ENCODE results near the gene OR52J3. TPM values are rescaled to one million over a fixed set of nuclear protein-coding genes. Genes with fewer than 3 reads are reported as not detected.
"Not testable (repeated sequence)": the region's sequence is repeated elsewhere in the genome, so short reads cannot be mapped to it uniquely, and the experiment has no call there.

Gene OR52J3
- total and polyA plus RNA-seq, 4 donors: not detected

GRCh38 chr11:5040876-5041275 lies 5.5 kb upstream of the OR52J3 start:
- H3K4me3 ChIP-seq (ENCODE audit: low read length in 2 of 2): no peak overlapping the region
- no peak for DNase-seq
- WGBS, 2 donors: 51 to 60% methylated on average over 4 of the region's 4 CpGs
- no peak for ATAC-seq (ENCODE audit: low FRiP score)
- no peaks in the 10 kb centered on the region for H3K4me1 ChIP-seq (ENCODE audit: control insufficient read depth in 1 of 2, insufficient read depth in 2 of 2, low read length in 2 of 2)
- H3K36me3 ChIP-seq (ENCODE audit: control insufficient read depth in 1 of 2, insufficient read depth in 2 of 2, low read length in 1 of 2): no peaks in the 10 kb centered on the region
- H3K9me3 ChIP-seq (ENCODE audit: control insufficient read depth, low read length): no peaks in the 10 kb centered on the region
- intact Hi-C loops (cut with DNase I): no loop called here
- no peaks in the 10 kb centered on the region for H3K27me3 ChIP-seq (ENCODE audit: control insufficient read depth in 1 of 2, insufficient read depth in 2 of 2, low read length in 1 of 2)
- H3K27ac ChIP-seq (ENCODE audit: low read depth in 1 of 2, low read length in 2 of 2): no peak overlapping the region

GRCh38 chr11:5042091-5042490 lies 4.2 kb upstream of the OR52J3 start:
- peaks cover 0 to 3% of the 10 kb centered on the region in 2 donors for H3K27me3 ChIP-seq (ENCODE audit: control insufficient read depth in 1 of 2, insufficient read depth in 2 of 2, low read length in 1 of 2)
- intact Hi-C loops (cut with DNase I): no loop called here
- H3K36me3 ChIP-seq (ENCODE audit: control insufficient read depth in 1 of 2, insufficient read depth in 2 of 2, low read length in 1 of 2): no peaks in the 10 kb centered on the region
- WGBS, 2 donors: 64 to 88% methylated on average over 3 of the region's 3 CpGs
- no peak overlapping the region for H3K27ac ChIP-seq (ENCODE audit: low read depth in 1 of 2, low read length in 2 of 2)
- H3K9me3 ChIP-seq (ENCODE audit: control insufficient read depth, low read length): no peaks in the 10 kb centered on the region
- ATAC-seq (ENCODE audit: low FRiP score): no peak
- no peaks in the 10 kb centered on the region for H3K4me1 ChIP-seq (ENCODE audit: control insufficient read depth in 1 of 2, insufficient read depth in 2 of 2, low read length in 2 of 2)
- H3K4me3 ChIP-seq (ENCODE audit: low read length in 2 of 2): no peak overlapping the region
- no peak for DNase-seq

DNA sequence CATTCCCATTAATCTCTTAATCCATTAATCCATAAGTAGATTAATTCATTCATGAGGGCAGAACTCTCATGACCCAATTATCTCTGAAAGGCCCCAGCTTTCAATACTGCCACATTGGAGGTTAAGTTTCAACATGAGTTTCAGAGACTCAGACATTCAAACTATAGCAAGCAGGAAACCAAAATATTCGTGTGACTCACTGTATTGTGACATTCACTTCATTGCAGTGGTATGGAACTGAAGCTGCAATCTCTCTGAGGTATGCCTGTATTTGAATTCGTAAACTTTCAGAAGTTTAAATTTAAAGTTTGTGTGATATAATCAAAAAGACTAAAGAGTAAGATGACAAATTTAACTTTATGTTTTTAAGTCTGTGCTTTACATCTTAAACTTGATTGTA lies 2.9 kb upstream of the OR52J3 start:
- H3K27ac ChIP-seq (ENCODE audit: low read depth in 1 of 2, low read length in 2 of 2): no peak overlapping the region
- WGBS, 2 donors: 49 to 51% methylated on average over 2 of the region's 2 CpGs

DNA sequence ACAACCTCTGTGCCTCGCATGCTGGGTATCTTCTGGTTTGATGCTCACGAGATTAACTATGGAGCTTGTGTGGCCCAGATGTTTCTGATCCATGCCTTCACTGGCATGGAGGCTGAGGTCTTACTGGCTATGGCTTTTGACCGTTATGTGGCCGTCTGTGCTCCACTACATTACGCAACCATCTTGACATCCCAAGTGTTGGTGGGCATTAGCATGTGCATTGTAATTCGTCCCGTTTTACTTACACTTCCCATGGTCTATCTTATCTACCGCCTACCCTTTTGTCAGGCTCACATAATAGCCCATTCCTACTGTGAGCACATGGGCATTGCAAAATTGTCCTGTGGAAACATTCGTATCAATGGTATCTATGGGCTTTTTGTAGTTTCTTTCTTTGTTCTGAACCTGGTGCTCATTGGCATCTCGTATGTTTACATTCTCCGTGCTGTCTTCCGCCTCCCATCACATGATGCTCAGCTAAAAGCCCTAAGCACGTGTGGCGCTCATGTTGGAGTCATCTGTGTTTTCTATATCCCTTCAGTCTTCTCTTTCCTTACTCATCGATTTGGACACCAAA lies 516 bp downstream of the OR52J3 start:
- ATAC-seq (ENCODE audit: low FRiP score) (no peak), DNase-seq (no peak)
- Histone ChIP-seq H3K36me3 (ENCODE audit: control insufficient read depth in 1 of 2, insufficient read depth in 2 of 2, low read length in 1 of 2) (no peaks in the 10 kb centered on the region), H3K4me3 (ENCODE audit: low read length in 2 of 2) (no peak overlapping the region), H3K4me1 (ENCODE audit: control insufficient read depth in 1 of 2, insufficient read depth in 2 of 2, low read length in 2 of 2) (no peaks in the 10 kb centered on the region), H3K9me3 (ENCODE audit: control insufficient read depth, low read length) (no peaks in the 10 kb centered on the region), H3K27ac (ENCODE audit: low read depth in 1 of 2, low read length in 2 of 2) (no peak overlapping the region), H3K27me3 (ENCODE audit: control insufficient read depth in 1 of 2, insufficient read depth in 2 of 2, low read length in 1 of 2) (peaks cover 0 to 3% of the 10 kb centered on the region in 2 donors)
- intact Hi-C loops (cut with DNase I): no loop called here
- WGBS, 2 donors: 79 to 86% methylated on average over 15 of the region's 15 CpGs

More for the DNA sequence above, 2.9 kb upstream of the OR52J3 start:
- Histone ChIP-seq H3K9me3 (ENCODE audit: control insufficient read depth, low read length) (no peaks in the 10 kb centered on the region), H3K36me3 (ENCODE audit: control insufficient read depth in 1 of 2, insufficient read depth in 2 of 2, low read length in 1 of 2) (no peaks in the 10 kb centered on the region), H3K27me3 (ENCODE audit: control insufficient read depth in 1 of 2, insufficient read depth in 2 of 2, low read length in 1 of 2) (peaks cover 0 to 3% of the 10 kb centered on the region in 2 donors), H3K4me3 (ENCODE audit: low read length in 2 of 2) (no peak overlapping the region), H3K4me1 (ENCODE audit: control insufficient read depth in 1 of 2, insufficient read depth in 2 of 2, low read length in 2 of 2) (no peaks in the 10 kb centered on the region)
- ATAC-seq (ENCODE audit: low FRiP score) (no peak), DNase-seq (no peak)
- intact Hi-C loops (cut with DNase I): no loop called here

GRCh38 chr11:5058679-5059078 lies 12.4 kb downstream of the OR52J3 start:
- H3K4me1 ChIP-seq (ENCODE audit: control insufficient read depth in 1 of 2, insufficient read depth in 2 of 2, low read length in 2 of 2); ATAC-seq (ENCODE audit: low FRiP score); intact Hi-C loops (cut with DNase I); H3K27ac ChIP-seq (ENCODE audit: low read depth in 1 of 2, low read length in 2 of 2); H3K9me3 ChIP-seq (ENCODE audit: control insufficient read depth, low read length); H3K27me3 ChIP-seq (ENCODE audit: control insufficient read depth in 1 of 2, insufficient read depth in 2 of 2, low read length in 1 of 2); H3K4me3 ChIP-seq (ENCODE audit: low read length in 2 of 2); H3K36me3 ChIP-seq (ENCODE audit: control insufficient read depth in 1 of 2, insufficient read depth in 2 of 2, low read length in 1 of 2); DNase-seq: not testable (repeated sequence)
- 69 to 86% methylated on average over 5 of the region's 5 CpGs for WGBS, 2 donors

DNA sequence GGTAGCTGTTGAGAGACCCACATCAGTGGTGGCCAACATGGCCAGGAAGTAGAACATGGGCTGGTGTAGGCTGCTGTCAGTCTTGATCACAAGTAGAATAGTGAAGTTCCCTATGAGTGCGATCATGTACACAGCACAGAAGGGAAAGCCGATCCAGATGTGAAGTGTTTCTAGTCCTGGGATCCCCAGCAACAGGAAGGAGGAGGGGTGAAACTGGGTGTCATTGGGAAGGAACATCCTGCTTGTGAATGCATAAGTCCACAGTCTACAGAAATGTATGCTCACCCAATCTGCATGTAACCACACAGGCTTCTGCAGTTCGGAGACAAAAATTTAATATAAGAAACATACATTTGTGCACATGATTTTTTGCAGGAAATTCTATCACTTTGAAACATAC lies 13.1 kb downstream of the OR52J3 start, which contains the start of gene OR52E2:
Gene OR52E2 (minus strand): TSS at position 237 of the 400 bp plus-strand sequence. CDS start 0 bp downstream, at position 237.
- no peak for ATAC-seq (ENCODE audit: low FRiP score)
- H3K4me3 ChIP-seq (ENCODE audit: low read length in 2 of 2): no peak within 1 kb of the TSS
- no peak for DNase-seq
- H3K9me3 ChIP-seq (ENCODE audit: control insufficient read depth, low read length): no peaks in the 10 kb centered on the region
- no peaks in the 10 kb centered on the region for H3K27me3 ChIP-seq (ENCODE audit: control insufficient read depth in 1 of 2, insufficient read depth in 2 of 2, low read length in 1 of 2)
- intact Hi-C loops (cut with DNase I): no loop called here
- no peaks in the 10 kb centered on the region for H3K4me1 ChIP-seq (ENCODE audit: control insufficient read depth in 1 of 2, insufficient read depth in 2 of 2, low read length in 2 of 2)
- H3K27ac ChIP-seq (ENCODE audit: low read depth in 1 of 2, low read length in 2 of 2): no peak within 1 kb of the TSS
- WGBS, 2 donors: 88 to 92% methylated on average over 3 of the region's 3 CpGs
- H3K36me3 ChIP-seq (ENCODE audit: control insufficient read depth in 1 of 2, insufficient read depth in 2 of 2, low read length in 1 of 2): no peaks in the 10 kb centered on the region

DNA sequence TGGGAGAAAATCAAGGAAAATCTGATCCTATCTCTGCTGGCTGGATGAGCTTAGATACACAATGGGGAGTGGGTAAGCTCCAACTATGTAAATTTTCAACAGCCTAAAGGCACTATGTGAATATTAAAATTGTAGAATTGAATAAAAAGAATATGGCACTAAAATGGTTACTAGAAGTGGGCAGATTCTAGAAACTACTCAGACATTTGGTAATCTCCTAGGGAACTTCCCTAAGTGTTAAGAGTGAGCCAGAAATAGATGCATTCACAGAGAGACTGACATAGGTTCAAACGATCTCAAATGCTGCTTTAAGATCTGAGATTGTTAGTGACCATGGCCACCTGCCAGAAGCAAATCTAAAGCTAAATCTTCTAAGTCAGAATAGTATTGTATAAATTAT lies 18.7 kb downstream of the OR52J3 start:
- Histone ChIP-seq H3K9me3 (ENCODE audit: control insufficient read depth, low read length) (no peaks in the 10 kb centered on the region), H3K27me3 (ENCODE audit: control insufficient read depth in 1 of 2, insufficient read depth in 2 of 2, low read length in 1 of 2) (no peaks in the 10 kb centered on the region), H3K4me3 (ENCODE audit: low read length in 2 of 2) (no peak overlapping the region), H3K36me3 (ENCODE audit: control insufficient read depth in 1 of 2, insufficient read depth in 2 of 2, low read length in 1 of 2) (no peaks in the 10 kb centered on the region), H3K4me1 (ENCODE audit: control insufficient read depth in 1 of 2, insufficient read depth in 2 of 2, low read length in 2 of 2) (no peaks in the 10 kb centered on the region), H3K27ac (ENCODE audit: low read depth in 1 of 2, low read length in 2 of 2) (no peak overlapping the region)
- ATAC-seq (ENCODE audit: low FRiP score) (no peak), DNase-seq (no peak)
- intact Hi-C loops (cut with DNase I): no loop called here
- WGBS, 2 donors: 0 to 10% methylated on average over 1 of the region's 1 CpG

DNA sequence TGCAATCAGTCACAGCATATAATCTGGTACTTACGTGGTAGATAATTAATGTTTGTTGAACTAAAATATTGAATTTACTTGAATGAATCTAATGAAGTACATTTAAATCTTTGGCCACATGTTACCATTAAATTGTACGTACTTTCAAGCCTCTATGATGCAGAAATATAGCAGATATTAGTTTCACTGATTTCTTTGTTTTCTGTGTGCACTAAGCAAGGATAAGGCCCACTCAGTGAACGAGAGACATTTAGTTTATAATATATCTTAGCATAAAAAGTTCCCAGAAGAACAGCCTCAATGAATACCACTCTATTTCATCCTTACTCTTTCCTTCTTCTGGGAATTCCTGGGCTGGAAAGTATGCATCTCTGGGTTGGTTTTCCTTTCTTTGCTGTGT lies 22.9 kb downstream of the OR52J3 start, which contains the start of gene OR52E1:
Gene OR52E1 (plus strand): TSS at position 301 of the 400 bp plus-strand sequence.
- no peaks in the 10 kb centered on the region for H3K36me3 ChIP-seq (ENCODE audit: control insufficient read depth in 1 of 2, insufficient read depth in 2 of 2, low read length in 1 of 2)
- no peaks in the 10 kb centered on the region for H3K9me3 ChIP-seq (ENCODE audit: control insufficient read depth, low read length)
- no peaks in the 10 kb centered on the region for H3K4me1 ChIP-seq (ENCODE audit: control insufficient read depth in 1 of 2, insufficient read depth in 2 of 2, low read length in 2 of 2)
- WGBS, 2 donors: 51 to 65% methylated on average over 3 of the region's 3 CpGs
- H3K27ac ChIP-seq (ENCODE audit: low read depth in 1 of 2, low read length in 2 of 2): no peak within 1 kb of the TSS
- no peaks in the 10 kb centered on the region for H3K27me3 ChIP-seq (ENCODE audit: control insufficient read depth in 1 of 2, insufficient read depth in 2 of 2, low read length in 1 of 2)
- intact Hi-C loops (cut with DNase I): no loop called here
- H3K4me3 ChIP-seq (ENCODE audit: low read length in 2 of 2): no peak within 1 kb of the TSS
- ATAC-seq (ENCODE audit: low FRiP score) (no peak), DNase-seq (no peak)

- Histone ChIP-seq H3K4me3 (ENCODE audit: low read length in 2 of 2) (no peak overlapping the region), H3K9me3 (ENCODE audit: control insufficient read depth, low read length) (no peaks in the 10 kb centered on the region), H3K27me3 (ENCODE audit: control insufficient read depth in 1 of 2, insufficient read depth in 2 of 2, low read length in 1 of 2) (no peaks in the 10 kb centered on the region), H3K36me3 (ENCODE audit: control insufficient read depth in 1 of 2, insufficient read depth in 2 of 2, low read length in 1 of 2) (no peaks in the 10 kb centered on the region), H3K27ac (ENCODE audit: low read depth in 1 of 2, low read length in 2 of 2) (no peak overlapping the region), H3K4me1 (ENCODE audit: control insufficient read depth in 1 of 2, insufficient read depth in 2 of 2, low read length in 2 of 2) (no peaks in the 10 kb centered on the region)
- no peak for DNase-seq
- intact Hi-C loops (cut with DNase I): no loop called here
- ATAC-seq (ENCODE audit: low FRiP score): no peak
- WGBS, 2 donors: 48 to 54% methylated on average over 3 of the region's 3 CpGs
Measured at GRCh38 chr11:5071799-5072198, 25.5 kb downstream of the OR52J3 start.

Data from aorta (tissue), 5 donors.